ENCODE measurements around the gene BCAR1.
"Not testable (repeated sequence)": the region's sequence is repeated elsewhere in the genome, so short reads cannot be mapped to it uniquely, and the experiment has no call there.

Gene BCAR1

DNA sequence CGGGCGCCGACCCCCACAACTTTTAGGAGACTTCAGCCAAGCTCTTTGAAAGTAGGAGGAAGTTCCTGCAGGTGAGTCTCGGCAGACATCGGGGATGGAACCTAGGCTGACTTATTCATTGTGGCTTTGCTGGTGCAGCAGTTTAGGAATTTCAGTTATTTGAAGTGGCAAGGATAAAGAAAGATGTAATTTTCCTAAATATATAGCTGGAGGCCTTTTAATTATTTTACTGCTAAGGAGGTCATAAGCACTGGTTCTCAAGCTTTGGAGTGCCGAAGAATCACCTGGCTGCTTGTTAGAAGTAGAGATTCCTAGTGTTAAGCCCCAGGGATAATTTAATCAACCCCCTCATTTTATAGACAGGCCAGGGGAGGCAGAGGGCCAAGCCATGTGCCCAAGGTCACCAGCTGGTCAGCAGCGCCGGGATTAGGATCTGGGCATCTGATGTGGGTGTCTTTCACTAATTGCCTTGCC lies 28.9 kb upstream of the BCAR1 start:
- Mint-ChIP-seq H3K9me3 (no peaks in the 10 kb centered on the region), H3K27me3 (peaks cover 33% of the 10 kb centered on the region), H3K36me3 (peaks cover 5% of the 10 kb centered on the region), H3K4me3 (no peak overlapping the region), H3K4me1 (no peaks in the 10 kb centered on the region), H3K27ac (no peak overlapping the region)
- ATAC-seq: no peak

- Mint-ChIP-seq H3K27ac (no peak overlapping the region), H3K4me1 (no peaks in the 10 kb centered on the region)
- ATAC-seq: no peak
Observed at GRCh38 chr16:75279305-75279704, 27.9 kb upstream of the BCAR1 start.

GRCh38 chr16:75273054-75273925 lies 21.9 kb upstream of the BCAR1 start:
- Mint-ChIP-seq H3K4me1 (no peaks in the 10 kb centered on the region), H3K9me3 (no peaks in the 10 kb centered on the region), H3K27me3 (peaks cover 43% of the 10 kb centered on the region), H3K36me3 (no peaks in the 10 kb centered on the region), H3K4me3 (no peak overlapping the region), H3K27ac (no peak overlapping the region)
- no peak for ATAC-seq

More at GRCh38 chr16:75279305-75279704, 27.9 kb upstream of the BCAR1 start:
- Mint-ChIP-seq H3K9me3 (no peaks in the 10 kb centered on the region), H3K27me3 (peaks cover 42% of the 10 kb centered on the region), H3K36me3 (peaks cover 5% of the 10 kb centered on the region), H3K4me3 (no peak overlapping the region)

GRCh38 chr16:75272629-75273028 lies 21.2 kb upstream of the BCAR1 start:
- peaks cover 40% of the 10 kb centered on the region for H3K27me3 Mint-ChIP-seq
- not testable (repeated sequence) for H3K4me3 Mint-ChIP-seq, H3K27ac Mint-ChIP-seq, ATAC-seq, H3K36me3 Mint-ChIP-seq, H3K4me1 Mint-ChIP-seq, H3K9me3 Mint-ChIP-seq

DNA sequence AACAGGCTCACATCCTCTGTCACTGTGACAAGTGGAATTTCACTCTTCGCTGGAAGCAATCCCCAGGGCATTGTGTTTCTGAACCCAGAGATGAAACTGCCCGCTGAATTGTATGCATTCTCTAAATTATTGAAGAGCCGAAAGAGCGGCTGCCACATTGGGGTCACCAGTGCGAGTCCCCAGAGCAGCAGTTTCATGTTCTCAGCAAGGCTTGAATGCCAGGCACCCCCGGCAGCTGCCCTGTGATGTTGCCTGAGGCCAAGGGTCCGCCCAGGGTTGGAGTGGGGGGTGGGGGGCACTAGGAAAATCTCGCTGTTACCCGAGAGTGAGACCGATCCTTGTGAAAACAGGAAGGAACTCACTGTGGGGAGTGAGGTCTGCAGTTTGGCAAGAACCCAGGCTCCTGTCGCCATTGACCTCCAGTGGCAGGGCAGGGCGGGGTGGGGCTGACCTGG lies 20.7 kb upstream of the BCAR1 start:
- H3K27me3 Mint-ChIP-seq: peaks cover 40% of the 10 kb centered on the region
- H3K4me1 Mint-ChIP-seq: no peaks in the 10 kb centered on the region
- no peaks in the 10 kb centered on the region for H3K36me3 Mint-ChIP-seq
- H3K4me3 Mint-ChIP-seq: no peak overlapping the region
- H3K27ac Mint-ChIP-seq: no peak overlapping the region
- peak; percentile 32 for ATAC-seq
- no peaks in the 10 kb centered on the region for H3K9me3 Mint-ChIP-seq

DNA sequence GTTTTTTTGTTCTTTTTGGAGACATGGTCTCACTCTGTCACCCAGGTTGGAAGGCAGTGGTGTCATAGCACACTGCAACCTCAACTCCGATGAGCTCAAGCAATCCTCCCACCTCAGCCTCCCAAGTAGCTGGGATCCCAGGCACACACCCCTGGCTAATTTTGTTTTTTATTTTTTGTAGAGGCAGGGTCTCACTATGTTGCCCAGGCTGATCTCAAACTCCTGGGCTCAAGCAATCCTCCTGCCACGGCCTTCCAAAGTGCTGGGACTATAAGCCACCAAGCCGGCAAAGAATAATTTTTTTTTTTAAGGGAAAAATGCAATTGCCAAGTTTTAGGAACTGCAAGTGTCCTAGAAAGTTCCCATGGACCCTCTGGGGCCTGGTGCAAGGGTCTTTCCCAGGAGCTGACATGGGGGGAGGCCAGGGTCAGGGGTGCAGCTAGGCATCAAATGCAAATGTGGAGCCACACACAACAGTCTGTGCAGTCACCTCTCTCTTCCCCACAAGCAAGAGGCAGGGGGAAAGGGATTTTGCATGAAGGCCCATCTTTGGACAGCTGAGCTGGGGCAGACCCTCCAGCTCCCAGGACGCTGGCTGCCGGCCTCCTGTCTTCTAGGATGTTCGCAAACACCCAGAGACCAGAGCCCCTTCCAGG lies 20.1 kb upstream of the BCAR1 start:
- peaks cover 44% of the 10 kb centered on the region for H3K27me3 Mint-ChIP-seq
- no peaks in the 10 kb centered on the region for H3K36me3 Mint-ChIP-seq
- peaks cover 2% of the 10 kb centered on the region for H3K4me1 Mint-ChIP-seq
- no peaks in the 10 kb centered on the region for H3K9me3 Mint-ChIP-seq
- H3K4me3 Mint-ChIP-seq: no peak overlapping the region
- no peak overlapping the region for H3K27ac Mint-ChIP-seq
- peak; percentile 17 for ATAC-seq

- H3K27ac Mint-ChIP-seq, H3K4me3 Mint-ChIP-seq, ATAC-seq, H3K36me3 Mint-ChIP-seq, H3K9me3 Mint-ChIP-seq: not testable (repeated sequence)
- H3K4me1 Mint-ChIP-seq: peaks cover 16% of the 10 kb centered on the region
- peaks cover 52% of the 10 kb centered on the region for H3K27me3 Mint-ChIP-seq
Observed at GRCh38 chr16:75269358-75269757, 17.9 kb upstream of the BCAR1 start.

- H3K27me3 Mint-ChIP-seq: peaks cover 52% of the 10 kb centered on the region
- H3K9me3 Mint-ChIP-seq: no peaks in the 10 kb centered on the region
- no peak overlapping the region for H3K27ac Mint-ChIP-seq
- ATAC-seq: no peak
- no peak overlapping the region for H3K4me3 Mint-ChIP-seq
- H3K36me3 Mint-ChIP-seq: no peaks in the 10 kb centered on the region
- H3K4me1 Mint-ChIP-seq: peaks cover 24% of the 10 kb centered on the region
Observed at GRCh38 chr16:75267631-75268264, 16.3 kb upstream of the BCAR1 start.

GRCh38 chr16:75266738-75267630 lies 15.6 kb upstream of the BCAR1 start:
- Mint-ChIP-seq H3K4me3 (peak overlapping the region; percentile 70), H3K36me3 (no peaks in the 10 kb centered on the region), H3K4me1 (peaks cover 24% of the 10 kb centered on the region), H3K9me3 (no peaks in the 10 kb centered on the region), H3K27me3 (peaks cover 55% of the 10 kb centered on the region), H3K27ac (no peak overlapping the region)
- no peak for ATAC-seq

- peak overlapping the region; percentile 70 for H3K4me3 Mint-ChIP-seq
- H3K4me1 Mint-ChIP-seq: peaks cover 24% of the 10 kb centered on the region
- no peak overlapping the region for H3K27ac Mint-ChIP-seq
- peaks cover 63% of the 10 kb centered on the region for H3K27me3 Mint-ChIP-seq
- ATAC-seq: peak; percentile 31
- no peaks in the 10 kb centered on the region for H3K36me3 Mint-ChIP-seq
- no peaks in the 10 kb centered on the region for H3K9me3 Mint-ChIP-seq
Observed at GRCh38 chr16:75265911-75266701, 14.7 kb upstream of the BCAR1 start.

GRCh38 chr16:75264999-75265910 lies 13.8 kb upstream of the BCAR1 start:
- no peak overlapping the region for H3K27ac Mint-ChIP-seq
- no peaks in the 10 kb centered on the region for H3K9me3 Mint-ChIP-seq
- H3K36me3 Mint-ChIP-seq: no peaks in the 10 kb centered on the region
- ATAC-seq: peak; percentile 7
- peaks cover 70% of the 10 kb centered on the region for H3K27me3 Mint-ChIP-seq
- peaks cover 24% of the 10 kb centered on the region for H3K4me1 Mint-ChIP-seq
- H3K4me3 Mint-ChIP-seq: peak overlapping the region; percentile 65

GRCh38 chr16:75264457-75264998 lies 13.1 kb upstream of the BCAR1 start:
- Mint-ChIP-seq H3K36me3 (no peaks in the 10 kb centered on the region), H3K27ac (no peak overlapping the region), H3K27me3 (peaks cover 71% of the 10 kb centered on the region), H3K4me1 (peaks cover 24% of the 10 kb centered on the region), H3K9me3 (no peaks in the 10 kb centered on the region), H3K4me3 (peak overlapping the region; percentile 65)
- no peak for ATAC-seq

- Mint-ChIP-seq H3K27ac (no peak overlapping the region), H3K4me3 (no peak overlapping the region)
Observed at GRCh38 chr16:75263963-75264445, 12.6 kb upstream of the BCAR1 start.

More at GRCh38 chr16:75263963-75264445, 12.6 kb upstream of the BCAR1 start:
- no peaks in the 10 kb centered on the region for H3K36me3 Mint-ChIP-seq
- ATAC-seq: no peak
- H3K9me3 Mint-ChIP-seq: no peaks in the 10 kb centered on the region
- peaks cover 24% of the 10 kb centered on the region for H3K4me1 Mint-ChIP-seq
- H3K27me3 Mint-ChIP-seq: peaks cover 76% of the 10 kb centered on the region
